ENCODE data around the gene RNF222. TPM values are rescaled to one million over a fixed set of nuclear protein-coding genes. Genes with fewer than 3 reads are reported as not detected.
"Not testable (repeated sequence)": the region's sequence is repeated elsewhere in the genome, so short reads cannot be mapped to it uniquely, and the experiment has no call there.

Gene RNF222
- total RNA-seq, 1 experiment from 2014 or later = not detected

DNA sequence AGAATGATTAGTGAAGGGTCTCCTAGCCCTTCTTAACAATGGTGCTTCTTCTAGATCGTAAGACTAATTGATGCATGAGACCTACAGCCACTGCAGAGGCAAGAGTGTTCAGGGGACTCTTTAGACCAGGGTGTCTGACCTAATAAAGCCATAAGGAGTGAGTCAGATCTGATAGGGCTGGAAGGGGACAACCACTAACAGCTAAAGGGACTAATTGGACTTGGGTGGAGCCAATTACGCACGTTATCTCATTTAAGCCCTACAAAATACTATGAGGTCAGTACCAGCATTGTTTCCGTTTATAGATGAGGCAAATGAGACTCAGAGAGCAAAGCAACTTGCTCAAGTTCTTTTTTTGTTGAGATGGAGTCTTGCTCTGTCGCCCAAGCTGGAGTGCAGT lies 14.5 kb upstream of the RNF222 start:
- DNase-seq (ENCODE audit: low read depth) = no peak

DNA sequence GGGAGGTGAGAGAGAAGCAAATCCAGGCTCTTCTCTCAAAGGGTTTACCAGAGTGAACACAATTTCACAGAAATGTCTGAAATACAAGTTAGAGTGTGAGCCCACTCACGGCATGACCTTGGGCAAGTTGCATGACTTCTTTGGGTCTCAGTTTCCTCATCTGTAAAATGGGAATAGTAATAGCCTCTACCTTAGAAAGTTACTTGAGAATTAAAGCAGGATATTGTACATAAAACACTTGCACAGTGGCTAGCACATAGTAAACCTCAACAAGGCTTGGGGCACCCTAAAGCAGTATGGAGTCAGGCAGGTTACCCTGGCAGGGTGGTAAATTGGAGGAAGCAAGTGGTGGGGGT lies 13.2 kb upstream of the RNF222 start:
- no peak for DNase-seq (ENCODE audit: low read depth)

DNA sequence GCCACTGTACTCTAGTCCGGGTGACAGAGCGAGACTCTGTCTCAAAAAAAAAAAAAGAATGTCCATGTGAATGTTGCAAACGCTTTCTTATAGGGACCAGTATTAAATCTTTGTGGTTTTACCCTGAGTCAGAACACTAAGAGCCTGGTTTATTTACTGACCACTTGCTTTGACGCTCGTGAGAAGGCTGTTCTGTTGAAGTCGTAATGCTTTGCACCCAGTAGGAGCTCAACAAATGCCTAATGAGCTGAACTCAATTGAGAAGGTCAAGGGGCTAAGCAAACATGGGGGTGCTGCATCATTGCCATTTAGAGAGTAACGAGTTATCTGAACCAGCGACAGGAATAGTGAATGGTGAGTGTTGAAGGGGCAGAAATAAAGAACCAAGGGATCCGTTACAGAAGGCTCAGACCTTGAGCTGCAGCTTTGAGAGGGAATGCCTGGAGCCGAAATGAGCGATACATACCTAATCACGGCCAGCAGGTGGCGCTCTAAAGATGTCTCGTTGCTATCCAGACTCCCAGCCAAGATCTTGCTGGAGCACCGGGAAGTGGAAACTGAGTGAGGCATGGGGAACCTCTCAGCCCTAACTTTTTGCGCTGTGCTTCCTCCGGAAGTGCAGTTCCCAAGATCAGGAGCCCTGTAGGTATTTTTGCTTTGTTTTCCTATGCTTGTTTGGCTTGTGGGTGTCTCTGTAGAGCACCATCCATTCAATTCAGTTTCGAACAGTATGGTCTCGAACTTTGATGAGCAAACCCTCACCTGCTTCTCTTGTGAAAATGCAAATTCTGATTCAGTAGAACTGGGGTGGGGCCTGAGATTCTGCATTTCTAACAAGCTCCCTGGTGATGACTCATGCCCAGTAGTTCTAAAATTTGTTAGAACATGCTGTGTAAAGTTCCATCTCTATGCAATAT lies 12.6 kb upstream of the RNF222 start:
- DNase-seq (ENCODE audit: low read depth) = peak; percentile 80

DNA sequence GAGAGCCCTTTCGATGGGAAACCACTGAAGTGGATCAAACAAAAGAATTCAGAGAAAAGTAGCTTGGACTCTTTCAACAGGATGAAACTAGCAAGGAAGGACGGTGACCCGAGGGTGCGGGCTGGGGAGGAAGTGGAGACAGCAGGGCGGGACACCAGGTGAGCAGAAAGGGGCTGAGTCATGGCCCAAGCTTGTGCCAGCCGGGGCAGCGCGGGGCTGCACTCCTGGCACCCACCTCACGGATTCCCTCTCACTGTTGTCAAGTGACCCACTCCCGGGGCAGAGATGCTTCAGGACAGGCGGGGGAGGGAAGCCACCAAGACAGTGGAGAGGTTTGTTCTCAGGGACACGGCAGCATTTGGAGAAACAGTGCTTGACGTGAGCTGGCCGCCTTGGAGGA lies 10.7 kb upstream of the RNF222 start:
- DNase-seq (ENCODE audit: low read depth) = peak; percentile 20

DNA sequence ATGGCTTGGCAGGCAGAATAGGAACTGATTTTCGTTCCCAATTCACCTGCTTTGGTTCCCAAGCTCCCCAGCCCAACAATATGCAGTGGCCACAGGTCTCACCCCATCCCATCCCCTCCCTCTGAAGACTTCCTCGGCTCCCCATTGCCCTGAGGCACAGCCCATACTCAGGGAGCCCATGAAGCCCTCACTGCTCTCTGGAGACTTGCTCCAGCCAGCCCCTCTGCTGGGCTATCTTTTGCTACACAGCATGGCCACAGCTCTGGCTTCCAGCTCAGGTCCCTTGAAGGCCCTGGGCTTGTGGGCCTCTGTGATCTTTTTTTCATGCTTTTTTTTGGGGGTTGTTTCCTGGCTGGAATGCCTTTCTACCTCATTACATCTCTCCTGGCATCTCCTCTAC lies 8.5 kb upstream of the RNF222 start:
- DNase-seq (ENCODE audit: low read depth) = no peak

DNA sequence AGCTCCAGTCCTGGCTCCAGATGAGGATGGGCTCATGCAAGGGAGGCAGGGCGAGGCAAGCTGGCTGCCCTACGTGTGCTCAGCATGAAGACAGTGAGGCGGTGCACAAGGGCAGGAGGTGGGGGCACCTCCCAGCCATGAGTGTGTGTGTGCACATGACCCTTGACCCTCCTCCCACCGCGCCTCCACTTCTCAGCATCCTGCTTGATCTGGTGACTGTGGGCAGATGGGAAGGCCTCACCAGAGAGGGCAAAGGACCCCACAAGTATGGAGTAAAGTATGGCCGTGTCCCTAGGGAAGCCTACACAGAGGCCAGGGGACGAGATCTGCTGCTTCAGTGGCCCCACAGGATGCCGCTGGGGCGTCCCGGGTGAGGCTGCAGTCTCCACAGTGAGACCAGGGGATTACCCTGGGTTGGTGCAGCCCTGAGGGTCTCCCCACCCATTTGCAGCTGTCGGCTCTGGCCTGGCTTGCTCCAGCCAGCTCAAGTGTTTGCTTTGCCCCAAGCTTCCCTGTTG lies 7.9 kb upstream of the RNF222 start:
- DNase-seq (ENCODE audit: low read depth) = no peak

DNA sequence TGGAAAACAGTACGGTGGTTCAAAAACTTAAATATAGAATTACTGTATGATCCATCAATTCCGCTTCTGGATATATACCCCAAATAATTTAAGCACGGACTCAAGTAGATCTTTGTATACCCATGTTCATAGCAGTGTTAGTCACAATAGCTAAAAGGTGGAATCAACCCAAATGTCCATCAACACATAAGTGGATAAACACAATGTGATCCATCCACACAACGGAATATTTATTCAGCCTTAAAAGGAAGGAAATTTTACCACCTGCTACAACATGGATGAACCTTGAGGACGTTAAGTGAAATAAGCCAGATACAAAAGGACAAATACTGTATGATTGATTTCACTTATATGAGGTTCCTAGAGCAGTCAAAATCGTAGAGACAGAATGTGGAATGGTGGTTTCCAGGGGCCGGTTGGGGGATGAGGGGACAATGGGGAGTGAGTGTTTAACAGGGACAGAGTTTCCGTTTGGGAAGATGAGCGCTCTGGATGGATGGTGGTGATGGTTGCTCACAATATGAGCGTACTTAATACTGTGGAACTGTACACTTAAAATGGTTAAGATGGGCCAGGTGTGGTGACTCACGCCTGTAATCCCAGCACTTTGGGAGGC lies 5.4 kb upstream of the RNF222 start:
- DNase-seq (ENCODE audit: low read depth) = no peak

DNA sequence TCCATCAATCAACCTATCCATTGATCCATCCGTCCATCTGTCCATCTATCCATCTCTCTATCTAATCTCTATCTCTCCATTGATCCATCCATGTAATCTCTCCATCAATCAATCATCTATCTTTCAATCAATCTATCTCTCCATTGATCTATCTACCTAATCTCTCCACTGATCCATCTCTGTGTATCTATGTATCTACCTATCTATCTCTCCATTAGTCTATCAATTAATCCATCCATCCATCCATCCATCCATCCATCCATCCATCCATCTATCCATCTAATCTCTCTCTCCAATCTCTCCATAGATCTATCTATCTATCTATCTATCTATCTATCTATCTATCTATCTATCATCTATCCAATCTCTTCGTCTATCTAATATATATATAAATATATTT lies 3.5 kb upstream of the RNF222 start:
- DNase-seq (ENCODE audit: low read depth) = no peak

DNA sequence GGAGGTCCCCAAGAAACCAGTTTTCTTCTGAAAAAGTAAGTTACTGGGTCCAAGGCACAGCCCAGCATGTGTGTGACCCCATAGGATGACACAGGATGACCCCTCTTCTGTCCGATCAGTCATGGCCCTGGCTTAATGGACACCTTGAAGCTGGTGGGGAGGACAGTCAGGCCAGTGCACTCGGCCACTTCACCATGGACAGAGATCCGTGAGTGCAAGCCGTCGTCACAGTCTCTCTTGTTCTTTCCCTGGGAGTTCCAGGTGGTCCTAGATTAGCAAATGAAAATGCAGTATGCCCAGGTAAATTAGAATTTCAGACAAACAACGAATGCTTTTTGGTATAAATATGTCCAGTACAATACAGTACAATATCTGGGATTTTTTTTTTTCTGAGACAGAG lies 1.4 kb upstream of the RNF222 start:
- DNase-seq (ENCODE audit: low read depth) = no peak

DNA sequence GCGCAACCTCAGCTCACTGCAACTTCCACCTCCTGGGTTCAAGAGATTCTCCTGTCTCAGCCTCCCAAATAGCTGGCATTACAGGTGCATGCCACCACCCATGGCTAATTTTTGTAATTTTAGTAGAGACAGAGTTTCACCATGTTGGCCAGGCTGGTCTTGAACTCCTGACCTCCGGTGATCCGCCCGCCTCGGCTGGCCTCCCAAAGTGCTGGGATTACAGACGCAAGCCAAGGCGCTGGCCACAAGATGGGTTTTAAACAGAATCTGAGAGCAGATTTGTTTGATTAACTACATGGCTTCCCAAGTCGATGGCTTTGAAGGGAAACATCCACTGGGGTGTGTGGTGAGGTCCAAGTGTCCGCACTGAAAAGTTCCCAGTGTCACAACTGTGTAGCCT lies 3.1 kb downstream of the RNF222 start:
- not testable (repeated sequence) for DNase-seq (ENCODE audit: low read depth)

DNA sequence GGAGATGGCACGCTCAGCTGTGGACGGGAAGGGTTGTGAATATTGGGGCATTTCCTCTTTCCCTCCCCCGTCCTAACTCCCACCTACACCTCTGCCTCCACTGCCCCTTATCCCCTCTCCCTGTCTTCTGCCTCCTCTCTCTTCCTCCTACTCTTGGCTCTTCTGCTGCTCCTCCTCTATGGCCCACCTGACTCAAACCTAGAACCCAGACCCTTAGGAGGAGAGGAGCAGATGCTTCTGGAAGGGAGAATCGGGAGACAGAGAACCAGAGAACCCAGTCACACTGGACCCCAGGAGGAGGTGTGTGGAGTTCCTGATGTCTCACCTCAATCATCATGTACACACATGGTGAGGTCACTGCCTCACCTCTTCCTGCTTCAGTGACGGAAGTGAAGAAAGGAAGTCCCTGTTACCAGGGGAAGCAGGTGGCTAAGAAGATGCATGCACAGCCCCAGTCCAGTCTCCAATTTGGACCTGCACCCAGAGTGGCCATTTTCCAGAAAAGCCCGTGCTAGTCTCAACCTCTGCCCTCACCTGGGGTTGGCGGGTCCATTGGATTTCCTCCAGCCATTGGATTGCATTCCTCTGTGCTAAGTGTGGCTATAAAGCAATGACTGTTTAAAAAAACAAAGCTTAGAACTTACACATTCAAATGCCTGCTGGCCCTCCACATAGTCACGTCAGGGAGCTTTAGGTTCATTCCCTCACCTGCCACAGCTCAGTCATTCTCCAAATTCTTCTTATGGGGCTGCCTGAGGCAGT lies 4.0 kb downstream of the RNF222 start:
- peak; percentile 33 for DNase-seq (ENCODE audit: low read depth)

DNA sequence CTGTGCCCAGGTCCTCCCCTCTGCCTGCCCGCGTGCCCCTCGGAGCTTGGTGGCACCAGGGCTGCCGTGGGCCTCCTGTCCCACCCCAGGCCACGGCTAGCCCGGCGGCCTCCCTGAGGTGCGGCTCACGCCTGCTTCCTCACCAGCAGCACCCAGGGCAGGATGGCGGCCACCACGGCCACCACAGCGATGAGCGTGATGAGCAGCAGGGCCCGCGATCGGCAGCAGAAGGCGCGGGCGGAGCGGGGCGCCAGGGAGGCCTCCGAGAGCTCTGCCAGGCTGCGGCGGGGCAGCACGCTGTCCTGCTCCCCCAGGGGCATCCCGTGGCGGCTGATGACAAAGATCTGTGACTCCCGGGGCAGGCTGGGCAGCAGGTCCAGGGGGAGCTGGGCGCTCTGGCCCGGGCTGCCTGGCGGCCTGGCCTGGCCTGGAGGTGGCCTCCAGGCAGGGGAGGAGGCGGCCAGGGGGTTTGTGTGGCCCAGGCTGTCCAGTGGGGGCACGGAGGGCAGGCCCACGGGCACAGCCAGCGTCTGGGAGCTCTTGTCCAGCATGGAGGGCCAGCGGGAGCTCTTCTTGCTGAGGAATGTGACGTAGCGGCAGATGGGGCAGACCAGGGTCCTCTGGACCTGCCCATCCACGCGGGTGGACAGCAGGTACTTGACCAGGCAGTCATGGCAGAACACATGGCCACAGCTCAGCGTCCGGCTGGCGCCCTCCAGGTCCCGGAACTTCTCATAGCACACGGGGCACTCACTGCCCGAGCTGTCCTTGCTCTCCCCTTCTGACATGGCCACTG lies 4.8 kb downstream of the RNF222 start:
- no peak for DNase-seq (ENCODE audit: low read depth)

DNA sequence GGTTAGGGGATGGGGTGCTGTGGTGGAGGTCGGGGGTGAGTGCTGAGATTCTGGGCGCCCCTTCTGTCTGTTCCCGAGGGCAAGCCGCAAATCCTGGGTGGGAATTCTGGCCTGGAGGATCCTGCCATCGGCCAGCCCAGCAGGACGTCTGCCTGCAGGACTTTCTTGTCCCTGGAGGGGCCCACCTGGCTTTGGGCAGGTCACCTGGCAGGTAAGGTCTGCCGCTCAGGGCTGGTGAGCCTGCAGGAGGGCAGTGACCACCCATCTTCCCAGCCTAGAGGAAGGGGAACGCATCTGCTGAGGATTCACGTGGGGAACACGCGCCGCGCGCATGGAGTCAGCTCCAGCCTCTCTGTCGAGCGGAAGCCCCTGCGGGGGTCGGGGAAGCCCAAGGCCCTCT lies 5.4 kb downstream of the RNF222 start:
- no peak for DNase-seq (ENCODE audit: low read depth)

DNA sequence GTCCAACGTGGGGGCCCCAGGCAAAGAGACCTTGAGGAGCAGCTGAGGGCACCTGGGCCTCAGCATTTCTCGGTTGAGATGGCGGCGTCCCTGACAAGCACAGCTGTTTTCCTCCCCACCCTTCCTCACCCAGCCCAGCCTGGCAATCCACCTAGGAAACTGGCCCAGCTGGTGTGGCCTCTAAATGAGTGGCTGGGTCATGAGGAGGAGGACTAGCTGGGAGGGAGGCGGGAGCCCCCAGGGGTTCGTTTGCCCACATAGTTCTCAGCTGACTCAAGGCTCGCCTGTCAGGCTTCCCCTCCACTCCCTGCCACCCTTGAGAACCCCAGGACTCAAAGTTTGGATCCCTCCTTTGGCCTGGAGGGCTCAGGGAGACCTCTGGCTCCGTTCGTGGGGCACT lies 5.9 kb downstream of the RNF222 start:
- peak; percentile 60 for DNase-seq (ENCODE audit: low read depth)

DNA sequence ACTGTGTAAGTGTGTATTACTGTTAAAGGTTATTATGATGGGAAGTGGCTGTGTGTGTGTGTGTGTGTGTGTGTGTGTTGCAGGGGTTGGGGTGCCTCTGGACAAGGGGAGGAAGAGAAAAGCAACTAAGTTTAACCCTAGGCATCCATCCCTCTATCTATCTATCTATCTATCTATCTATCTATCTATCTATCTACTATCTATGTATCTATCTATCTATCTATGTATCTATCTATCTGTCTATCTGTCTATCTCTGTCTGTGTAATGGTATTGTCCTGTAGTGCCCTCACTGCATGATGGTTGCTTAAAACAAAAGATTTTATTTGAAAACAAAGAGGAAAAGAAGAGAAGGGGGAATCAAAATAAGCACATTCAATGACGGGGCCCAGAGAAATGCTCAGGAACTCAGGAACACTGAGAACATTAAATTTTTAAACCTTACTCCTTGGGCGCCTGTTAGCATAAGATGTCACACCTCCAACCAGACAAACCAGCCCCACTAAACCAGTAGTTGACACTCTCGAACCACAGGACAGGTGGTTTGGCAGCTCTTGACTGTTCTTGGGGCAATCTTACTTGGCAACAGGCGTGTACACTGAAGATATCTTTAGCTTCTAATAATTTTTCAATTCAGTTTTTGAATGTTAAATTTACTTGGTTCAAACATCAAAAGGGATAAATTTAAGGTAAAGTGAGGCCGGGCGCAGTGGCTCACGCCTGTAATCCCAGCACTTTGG lies 9.5 kb downstream of the RNF222 start:
- DNase-seq (ENCODE audit: low read depth) = no peak

DNA sequence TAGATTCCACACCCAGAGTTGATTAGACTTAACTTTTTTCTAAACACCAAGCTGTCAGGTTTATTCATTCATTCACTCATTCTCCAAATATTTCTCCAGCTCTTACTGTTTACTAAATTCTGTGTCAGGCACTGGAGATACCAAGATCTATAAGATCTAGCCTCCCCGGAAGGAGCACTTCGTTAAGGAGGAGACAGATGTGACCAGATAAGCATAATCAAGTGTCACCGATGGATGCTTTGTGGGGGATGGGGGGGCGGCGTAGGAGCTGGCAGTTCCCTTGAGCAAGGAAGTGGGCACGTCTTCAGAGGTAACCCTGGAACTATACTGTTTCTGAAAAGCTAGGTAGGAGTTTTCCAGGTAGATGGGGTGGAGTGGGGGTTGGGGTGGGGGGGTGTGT lies 10.8 kb downstream of the RNF222 start:
- no peak for DNase-seq (ENCODE audit: low read depth)

DNA sequence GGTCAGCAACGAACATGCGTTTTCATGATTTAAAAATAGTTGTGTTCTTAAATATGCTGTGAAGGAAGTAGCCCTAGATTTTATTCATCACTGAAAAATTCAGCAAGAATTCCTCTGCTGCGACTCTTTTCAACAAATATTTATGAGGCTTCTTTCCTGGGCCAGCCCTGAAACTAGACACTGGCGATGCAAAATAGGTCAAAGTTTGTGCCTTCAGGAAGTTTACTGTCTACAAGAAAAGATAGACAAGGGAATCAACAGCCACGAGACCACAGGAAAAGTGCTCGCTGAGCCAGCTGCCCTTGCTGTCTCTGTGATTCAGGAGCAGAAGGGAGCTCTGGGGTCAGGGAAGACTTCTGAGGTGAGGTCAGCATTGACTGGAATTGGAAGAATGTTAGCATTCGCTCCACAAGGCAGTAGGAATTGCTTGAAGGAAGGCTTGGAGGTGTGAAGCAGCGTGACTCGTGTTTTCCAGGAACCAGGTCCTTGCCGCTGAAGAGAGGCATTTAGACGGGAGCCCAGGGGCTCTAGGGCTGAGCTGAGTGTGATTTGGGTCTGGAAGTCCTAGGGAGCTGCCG lies 12.7 kb downstream of the RNF222 start:
- DNase-seq (ENCODE audit: low read depth) = peak; percentile 62

DNA sequence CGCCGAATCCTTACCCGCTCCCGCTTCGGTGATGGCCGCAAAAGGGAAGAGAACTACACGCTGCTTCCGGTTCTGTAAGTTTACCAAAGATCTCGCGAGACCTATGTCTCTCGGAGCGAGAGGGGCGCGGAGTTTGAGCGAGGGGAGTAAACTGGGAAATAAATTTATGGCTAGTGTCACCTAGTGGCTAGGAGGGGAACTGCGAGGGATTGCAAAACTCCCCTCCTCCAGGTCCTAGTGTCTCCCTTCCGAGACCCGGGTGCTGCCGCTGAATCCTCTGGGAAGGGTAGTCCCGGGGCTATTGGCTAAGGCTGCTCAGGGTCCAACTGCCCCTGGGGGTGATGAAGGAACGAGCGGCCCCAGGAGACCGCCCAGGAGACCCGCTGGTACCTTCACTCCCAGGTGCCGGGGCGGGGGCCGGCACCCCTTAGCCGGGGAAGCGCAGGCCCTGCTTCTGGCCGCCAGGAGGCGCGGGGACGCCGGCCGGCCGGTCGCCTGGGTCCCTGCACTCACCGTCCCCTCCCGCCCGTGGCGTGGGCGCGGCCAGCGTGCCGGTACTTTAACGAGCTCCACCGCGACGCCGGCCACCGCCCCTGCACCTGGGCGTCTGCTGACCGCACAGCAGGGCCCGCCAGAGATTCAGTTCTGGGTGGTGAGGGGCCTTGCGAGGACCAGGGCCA lies 14.3 kb downstream of the RNF222 start, which contains the start of gene RPL26:
RPL26 (minus strand) TSS at position 51 of the 680 bp plus-strand sequence. CDS start 883 bp downstream, outside the sequence.
- peak; percentile 94 for DNase-seq (ENCODE audit: low read depth)

DNA sequence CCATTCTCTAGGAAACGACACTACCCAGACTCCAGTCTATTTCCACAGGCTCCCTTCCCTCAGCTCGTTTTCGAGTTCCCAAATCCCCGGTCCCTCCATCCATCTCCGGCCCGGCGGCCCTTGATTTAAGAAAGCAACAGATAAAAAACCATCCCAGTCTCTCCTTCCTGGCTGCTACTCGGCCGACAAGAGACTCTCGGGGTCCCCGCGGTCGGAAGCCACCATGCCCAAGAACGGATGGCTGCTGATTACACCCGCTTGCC lies 14.8 kb downstream of the RNF222 start:
- DNase-seq (ENCODE audit: low read depth) = no peak

Measured in Daoy (cell line).